ENCODE results near the gene HDAC11. TPM values are rescaled to one million over a fixed set of nuclear protein-coding genes. Genes with fewer than 3 reads are reported as not detected.
A peak's percentile ranks its signal among the peaks of the same experiment; 100 is the strongest.

Gene HDAC11
- total RNA-seq, 1 experiment from 2014 or later = 7.0 TPM

DNA sequence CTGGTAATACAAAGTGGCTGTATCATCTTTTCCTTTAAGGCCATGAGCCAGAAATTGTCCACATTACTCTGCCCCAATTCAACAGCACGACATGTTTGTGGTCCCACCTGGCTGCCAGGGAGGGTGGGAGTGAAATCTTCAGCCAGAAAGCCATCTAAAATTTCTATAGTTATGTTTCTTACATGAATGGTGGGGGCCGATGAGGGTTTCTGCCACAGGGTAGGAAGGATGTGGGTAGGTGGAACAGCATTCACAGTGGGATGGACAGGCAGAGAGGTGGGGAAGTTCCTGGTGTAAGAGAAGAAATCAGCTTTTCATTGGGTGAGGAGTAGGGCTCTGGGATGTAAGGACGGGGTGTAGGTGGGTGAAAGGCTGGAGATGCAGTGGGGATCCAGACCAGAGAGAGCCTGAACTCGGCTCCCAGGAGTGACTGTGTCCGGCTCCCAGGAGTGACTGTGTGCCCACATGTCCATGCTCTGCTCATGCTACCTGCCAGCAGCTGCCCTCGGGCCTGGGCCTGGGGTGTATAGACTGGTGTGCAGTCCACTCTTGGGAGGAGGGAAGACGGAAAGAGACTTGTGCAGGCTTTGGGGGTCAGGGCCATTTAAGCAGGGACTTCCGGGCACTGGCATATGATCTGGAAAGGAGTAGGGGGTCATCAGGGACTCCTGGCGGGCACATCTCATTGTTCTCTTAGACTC, 65.0 kb downstream of the HDAC11 start:
- Histone ChIP-seq H2BK12ac (ENCODE audit: insufficient read length, low read depth, low read length) (no peak overlapping the region), H2AK5ac (ENCODE audit: insufficient read length, low read length) (no peak overlapping the region), H4K20me1 (ENCODE audit: control insufficient read depth, insufficient read depth, insufficient read length) (no peaks in the 10 kb centered on the region), H3K4ac (ENCODE audit: low read depth, low read length) (no peak overlapping the region), H3K79me2 (ENCODE audit: insufficient read depth, low read length) (no peaks in the 10 kb centered on the region), H3K56ac (ENCODE audit: insufficient read length, low read depth, low read length) (no peak overlapping the region), H3T11ph (ENCODE audit: low read length) (no peak overlapping the region), H3K4me2 (ENCODE audit: insufficient read depth, insufficient read length, low read length) (no peak overlapping the region), H2BK5ac (ENCODE audit: insufficient read length, low read length) (no peak overlapping the region), H3K79me1 (ENCODE audit: insufficient read depth, low read depth, low read length, poor library complexity, severe bottlenecking) (no peaks in the 10 kb centered on the region), H3K14ac (ENCODE audit: insufficient read depth, low read length) (no peak overlapping the region), H3K9ac (ENCODE audit: extremely low read depth, insufficient read length, low read length) (no peak overlapping the region), H2BK120ac (ENCODE audit: low read depth, low read length, poor library complexity, severe bottlenecking) (no peak overlapping the region), H3K23ac (ENCODE audit: insufficient read length, low read depth, low read length) (no peak overlapping the region), H4K8ac (replicated peaks; ENCODE audit: insufficient read length, low read depth, low read length) (no peak overlapping the region), H3K23me2 (ENCODE audit: insufficient read length, low read depth, low read length, poor library complexity, severe bottlenecking) (no peaks in the 10 kb centered on the region), H4K5ac (ENCODE audit: insufficient read length, low read depth, low read length) (no peak overlapping the region), H2BK15ac (ENCODE audit: low read depth, low read length) (no peak overlapping the region), H2BK20ac (ENCODE audit: low read depth, low read length, poor library complexity, severe bottlenecking) (no peak overlapping the region), H2AFZ (ENCODE audit: low read length) (no peak overlapping the region), H3K27me3 (ENCODE audit: insufficient read depth, low read length) (no peaks in the 10 kb centered on the region; the same call in 1 of the 2 replicates), H4K91ac (ENCODE audit: insufficient read length, low read depth, low read length) (no peak overlapping the region), H3K27ac (ENCODE audit: insufficient read length, low read depth, low read length) (no peak overlapping the region), H3K18ac (ENCODE audit: insufficient read length, low read depth, low read length) (no peak overlapping the region), H3K9me3 (ENCODE audit: control insufficient read depth, low read depth, low read length) (no peaks in the 10 kb centered on the region), H3K4me1 (ENCODE audit: insufficient read depth, low read length) (no peaks in the 10 kb centered on the region; the same call in 1 of the 2 replicates)
- H3K36me3 Mint-ChIP-seq (ENCODE audit: insufficient read depth in 1 of 3, low read depth in 3 of 3) = peaks cover 0 to 2% (median 0%) of the 10 kb centered on the region in 3 experiments; a peak in 2 of 7 replicates
- peak; percentile 10 for DNase-seq
- TF ChIP-seq, protein P1, sequence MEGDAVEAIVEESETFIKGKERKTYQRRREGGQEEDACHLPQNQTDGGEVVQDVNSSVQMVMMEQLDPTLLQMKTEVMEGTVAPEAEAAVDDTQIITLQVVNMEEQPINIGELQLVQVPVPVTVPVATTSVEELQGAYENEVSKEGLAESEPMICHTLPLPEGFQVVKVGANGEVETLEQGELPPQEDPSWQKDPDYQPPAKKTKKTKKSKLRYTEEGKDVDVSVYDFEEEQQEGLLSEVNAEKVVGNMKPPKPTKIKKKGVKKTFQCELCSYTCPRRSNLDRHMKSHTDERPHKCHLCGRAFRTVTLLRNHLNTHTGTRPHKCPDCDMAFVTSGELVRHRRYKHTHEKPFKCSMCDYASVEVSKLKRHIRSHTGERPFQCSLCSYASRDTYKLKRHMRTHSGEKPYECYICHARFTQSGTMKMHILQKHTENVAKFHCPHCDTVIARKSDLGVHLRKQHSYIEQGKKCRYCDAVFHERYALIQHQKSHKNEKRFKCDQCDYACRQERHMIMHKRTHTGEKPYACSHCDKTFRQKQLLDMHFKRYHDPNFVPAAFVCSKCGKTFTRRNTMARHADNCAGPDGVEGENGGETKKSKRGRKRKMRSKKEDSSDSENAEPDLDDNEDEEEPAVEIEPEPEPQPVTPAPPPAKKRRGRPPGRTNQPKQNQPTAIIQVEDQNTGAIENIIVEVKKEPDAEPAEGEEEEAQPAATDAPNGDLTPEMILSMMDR (conservative IDR thresholded peaks at IDR 0.05) = no peak
- H3K9me3 Mint-ChIP-seq = peaks cover 0 to 2% of the 10 kb centered on the region in 2 experiments; a peak in 2 of 5 replicates
- no CpG with 5 or more reads among the region's 9 CpGs for WGBS (ENCODE audit: extremely low coverage, insufficient read length, low lambda C conversion rate)
- H3K27ac Mint-ChIP-seq = no peak overlapping the region; a peak in 2 of 7 replicates
- H3K27me3 Mint-ChIP-seq (ENCODE audit: low read depth) = peaks cover 34% of the 10 kb centered on the region
- H3K4me3 Mint-ChIP-seq = no peak overlapping the region
- H3K4me1 Mint-ChIP-seq = peaks cover 22 to 38% of the 10 kb centered on the region in 2 experiments

All from H9 (cell line).